Measurements from ENCODE around the gene MTHFR.

MTHFR gene

DNA sequence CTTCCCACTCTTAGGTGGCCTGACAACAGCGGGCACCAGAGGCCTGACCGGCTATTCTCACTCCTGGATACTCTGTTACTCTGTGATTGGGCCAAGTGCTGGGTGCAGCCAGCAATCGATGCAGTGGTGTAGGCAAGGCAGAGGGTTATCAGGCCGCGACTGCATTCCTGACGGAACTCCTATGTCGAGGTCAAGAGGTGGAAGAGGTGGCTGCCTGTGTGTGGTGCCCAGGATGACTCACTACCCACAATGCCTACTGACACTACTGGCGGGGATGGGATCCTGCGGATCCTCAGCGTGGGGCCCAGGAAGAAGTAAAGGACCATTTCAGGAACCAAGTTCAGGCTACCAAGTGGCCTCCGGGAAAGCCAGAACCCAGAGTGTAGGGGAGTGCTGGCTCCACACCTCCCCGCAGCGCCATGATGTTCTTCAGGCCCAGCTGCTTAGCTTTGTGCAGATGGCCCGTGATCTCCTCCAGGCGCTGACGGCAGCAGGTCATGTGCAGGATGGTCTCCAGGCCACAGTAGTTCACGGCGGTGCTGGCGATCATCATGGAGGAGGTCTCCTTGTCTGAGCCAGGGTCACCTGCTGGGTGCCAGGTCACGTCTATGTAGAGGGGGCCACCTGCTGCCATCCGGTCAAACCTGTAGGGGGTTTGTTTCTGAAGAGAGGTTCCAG lies 4.9 kb downstream of the MTHFR start:
- TF ChIP-seq ZFP3 (CRISPR knock-in tag; IDR thresholded peaks at IDR 0.05), result no peak
- no peak for TF ChIP-seq TOX (CRISPR knock-in tag; IDR thresholded peaks at IDR 0.05; ENCODE audit: borderline replicate concordance)
- TF ChIP-seq PPARA (CRISPR knock-in tag; IDR thresholded peaks at IDR 0.05; ENCODE audit: borderline replicate concordance), result no peak
- ATAC-seq, result no peak

DNA sequence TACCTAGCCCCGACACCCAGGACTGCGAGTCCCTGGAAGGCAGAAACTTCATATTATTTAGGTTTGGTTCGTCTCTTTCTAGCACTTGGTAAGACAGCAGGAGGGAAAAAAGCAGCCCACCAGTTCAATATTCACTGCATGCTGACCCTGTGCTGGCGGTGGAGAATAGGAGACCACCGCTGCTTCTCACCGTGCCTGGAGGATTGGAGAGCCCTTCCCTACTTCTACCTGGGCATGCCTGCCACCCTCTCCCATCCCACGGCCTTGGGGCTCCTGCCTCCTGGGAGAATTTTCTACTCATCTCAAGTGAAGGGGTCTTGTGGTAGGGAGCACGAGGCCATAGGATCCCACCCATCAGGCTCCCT lies 5.4 kb downstream of the MTHFR start:
- no peak for ATAC-seq
- TF ChIP-seq ISL1 (CRISPR knock-in tag; IDR thresholded peaks at IDR 0.05) (no peak), ZFP30 (CRISPR knock-in tag; IDR thresholded peaks at IDR 0.05) (no peak), ZNF8 (CRISPR knock-in tag; IDR thresholded peaks at IDR 0.05) (no peak), SNAI2 (CRISPR knock-in tag; IDR thresholded peaks at IDR 0.05) (no peak), ZC3H10 (CRISPR knock-in tag; IDR thresholded peaks at IDR 0.05) (no peak), TOX (CRISPR knock-in tag; IDR thresholded peaks at IDR 0.05; ENCODE audit: borderline replicate concordance) (no peak), BACH2 (CRISPR knock-in tag; IDR thresholded peaks at IDR 0.05; ENCODE audit: borderline replicate concordance) (no peak), ARNTL (CRISPR knock-in tag; IDR thresholded peaks at IDR 0.05; ENCODE audit: borderline replicate concordance, low read depth) (no peak)
- TF ChIP-seq, protein P1, sequence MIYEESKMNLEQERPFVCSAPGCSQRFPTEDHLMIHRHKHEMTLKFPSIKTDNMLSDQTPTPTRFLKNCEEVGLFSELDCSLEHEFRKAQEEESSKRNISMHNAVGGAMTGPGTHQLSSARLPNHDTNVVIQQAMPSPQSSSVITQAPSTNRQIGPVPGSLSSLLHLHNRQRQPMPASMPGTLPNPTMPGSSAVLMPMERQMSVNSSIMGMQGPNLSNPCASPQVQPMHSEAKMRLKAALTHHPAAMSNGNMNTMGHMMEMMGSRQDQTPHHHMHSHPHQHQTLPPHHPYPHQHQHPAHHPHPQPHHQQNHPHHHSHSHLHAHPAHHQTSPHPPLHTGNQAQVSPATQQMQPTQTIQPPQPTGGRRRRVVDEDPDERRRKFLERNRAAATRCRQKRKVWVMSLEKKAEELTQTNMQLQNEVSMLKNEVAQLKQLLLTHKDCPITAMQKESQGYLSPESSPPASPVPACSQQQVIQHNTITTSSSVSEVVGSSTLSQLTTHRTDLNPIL (CRISPR knock-in tag; IDR thresholded peaks at IDR 0.05; ENCODE audit: low read depth), result no peak

DNA sequence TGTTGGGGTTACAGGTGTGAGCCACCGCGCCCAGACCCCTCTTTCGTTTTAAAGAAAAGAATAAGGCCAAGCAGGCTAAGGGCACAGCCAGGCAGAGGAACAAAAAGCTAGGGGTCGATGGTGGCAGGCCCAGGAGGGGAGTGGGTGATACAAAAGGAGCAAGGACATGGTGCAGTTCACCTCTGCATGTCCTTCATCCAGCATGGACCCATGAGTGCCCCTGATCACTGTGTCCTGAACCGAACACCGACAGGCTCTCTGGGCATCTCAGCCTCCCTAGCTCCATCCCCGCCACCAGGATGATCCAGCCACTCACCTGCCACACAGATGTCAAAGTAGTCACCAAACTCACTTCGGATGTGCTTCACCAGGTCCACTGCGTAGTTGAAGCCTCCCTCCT lies 5.9 kb downstream of the MTHFR start:
- TF ChIP-seq RARB (CRISPR knock-in tag; IDR thresholded peaks at IDR 0.05) (no peak), POU6F1 (CRISPR knock-in tag; IDR thresholded peaks at IDR 0.05; ENCODE audit: borderline replicate concordance, low read depth) (no peak), ZC3H10 (CRISPR knock-in tag; IDR thresholded peaks at IDR 0.05) (no peak), CSRNP3 (CRISPR knock-in tag; IDR thresholded peaks at IDR 0.05) (no peak), SNAI2 (CRISPR knock-in tag; IDR thresholded peaks at IDR 0.05) (no peak), GLIS3 (CRISPR knock-in tag; IDR thresholded peaks at IDR 0.05) (no peak), ESRRG (CRISPR knock-in tag; IDR thresholded peaks at IDR 0.05) (no peak), ZNF8 (CRISPR knock-in tag; IDR thresholded peaks at IDR 0.05) (no peak), ZNF70 (CRISPR knock-in tag; IDR thresholded peaks at IDR 0.05) (no peak), ZFP30 (CRISPR knock-in tag; IDR thresholded peaks at IDR 0.05) (no peak), ZNF565 (CRISPR knock-in tag; conservative IDR thresholded peaks at IDR 0.05; ENCODE audit: low read depth) (no peak), ARNTL (CRISPR knock-in tag; IDR thresholded peaks at IDR 0.05; ENCODE audit: borderline replicate concordance, low read depth) (no peak)
- TF ChIP-seq, protein P1 (CRISPR knock-in tag; IDR thresholded peaks at IDR 0.05; ENCODE audit: low read depth), result no peak
- TF ChIP-seq, protein P2, sequence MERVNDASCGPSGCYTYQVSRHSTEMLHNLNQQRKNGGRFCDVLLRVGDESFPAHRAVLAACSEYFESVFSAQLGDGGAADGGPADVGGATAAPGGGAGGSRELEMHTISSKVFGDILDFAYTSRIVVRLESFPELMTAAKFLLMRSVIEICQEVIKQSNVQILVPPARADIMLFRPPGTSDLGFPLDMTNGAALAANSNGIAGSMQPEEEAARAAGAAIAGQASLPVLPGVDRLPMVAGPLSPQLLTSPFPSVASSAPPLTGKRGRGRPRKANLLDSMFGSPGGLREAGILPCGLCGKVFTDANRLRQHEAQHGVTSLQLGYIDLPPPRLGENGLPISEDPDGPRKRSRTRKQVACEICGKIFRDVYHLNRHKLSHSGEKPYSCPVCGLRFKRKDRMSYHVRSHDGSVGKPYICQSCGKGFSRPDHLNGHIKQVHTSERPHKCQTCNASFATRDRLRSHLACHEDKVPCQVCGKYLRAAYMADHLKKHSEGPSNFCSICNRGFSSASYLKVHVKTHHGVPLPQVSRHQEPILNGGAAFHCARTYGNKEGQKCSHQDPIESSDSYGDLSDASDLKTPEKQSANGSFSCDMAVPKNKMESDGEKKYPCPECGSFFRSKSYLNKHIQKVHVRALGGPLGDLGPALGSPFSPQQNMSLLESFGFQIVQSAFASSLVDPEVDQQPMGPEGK (CRISPR knock-in tag; IDR thresholded peaks at IDR 0.05; ENCODE audit: borderline replicate concordance), result no peak
- no peak for ATAC-seq

DNA sequence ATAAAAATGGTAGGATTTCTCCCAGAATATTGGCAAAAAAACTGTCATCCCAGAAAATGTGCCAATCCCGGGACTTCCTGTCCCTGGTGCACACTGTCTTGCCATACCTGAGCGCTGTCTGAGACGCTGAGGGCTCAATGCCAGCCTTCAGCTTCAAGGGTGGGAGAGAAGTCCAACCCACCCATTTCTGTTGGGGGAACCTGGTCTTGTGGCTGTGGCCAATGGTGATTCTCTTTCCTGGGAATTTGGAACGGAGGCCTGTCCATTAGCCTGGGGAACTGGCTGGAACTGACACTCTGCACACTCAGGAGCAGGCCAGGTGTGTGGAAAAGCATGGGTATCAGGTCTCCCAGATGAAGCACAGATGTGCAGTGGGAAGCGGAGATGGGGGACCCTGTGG lies 6.7 kb downstream of the MTHFR start:
- ATAC-seq, result no peak
- TF ChIP-seq SNAI2 (CRISPR knock-in tag; IDR thresholded peaks at IDR 0.05) (no peak), ZNF8 (CRISPR knock-in tag; IDR thresholded peaks at IDR 0.05) (no peak), ZNF565 (CRISPR knock-in tag; conservative IDR thresholded peaks at IDR 0.05; ENCODE audit: low read depth) (no peak), ESRRG (CRISPR knock-in tag; IDR thresholded peaks at IDR 0.05) (no peak), BACH2 (CRISPR knock-in tag; IDR thresholded peaks at IDR 0.05; ENCODE audit: borderline replicate concordance) (no peak), TSHZ2 (CRISPR knock-in tag; IDR thresholded peaks at IDR 0.05) (no peak), CSRNP3 (CRISPR knock-in tag; IDR thresholded peaks at IDR 0.05) (no peak), TCF4 (CRISPR knock-in tag; IDR thresholded peaks at IDR 0.05; ENCODE audit: borderline replicate concordance) (no peak)
- TF ChIP-seq, protein P2 (CRISPR knock-in tag; IDR thresholded peaks at IDR 0.05; ENCODE audit: borderline replicate concordance), result no peak
